AML-193 (cell line): ENCODE data around the gene ZKSCAN8.

Experiments
- DNase-seq, 2 experiments: peaks; one replicate each; lab custom pipeline; 2025; lab: John Stamatoyannopoulos, UW

Gene ZKSCAN8

GRCh38 chr6:28206928-28207509 lies 65.3 kb downstream of the ZKSCAN8 start:
- DNase-seq, result no peak

GRCh38 chr6:28207510-28208110 lies 65.9 kb downstream of the ZKSCAN8 start:
- no peak for DNase-seq

GRCh38 chr6:28208111-28208659 lies 66.5 kb downstream of the ZKSCAN8 start:
- DNase-seq, result no peak
